ENCODE data around the gene EEF1B2.
"Not testable (repeated sequence)": the region's sequence is repeated elsewhere in the genome, so short reads cannot be mapped to it uniquely, and the experiment has no call there.

Gene EEF1B2

DNA sequence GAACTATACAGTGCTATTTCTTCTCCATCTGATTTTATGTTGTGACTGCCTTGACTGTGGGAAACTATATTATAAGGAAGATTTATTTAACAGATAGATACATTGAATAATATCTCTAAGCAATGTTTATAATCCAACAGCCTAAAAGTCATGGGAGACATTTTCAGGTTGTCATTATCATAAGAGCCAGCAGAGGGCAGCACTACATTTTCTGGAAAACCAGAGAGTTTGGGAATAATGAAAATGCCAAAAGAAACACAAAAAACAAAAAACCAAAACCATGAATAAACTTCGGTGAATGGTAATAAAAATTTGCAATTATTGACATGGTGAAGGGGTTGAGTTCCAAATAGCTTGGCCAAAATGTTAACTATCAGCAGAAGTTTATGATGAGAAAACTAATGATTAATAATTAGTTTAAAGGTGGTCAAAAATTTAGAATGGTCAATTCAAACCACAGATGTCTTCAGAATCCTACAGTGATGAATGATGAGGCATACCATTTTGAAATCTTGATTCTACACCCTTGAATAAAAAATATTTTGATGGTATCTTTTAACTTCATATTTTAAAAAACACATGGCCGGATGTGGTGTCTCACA is 4.7 kb downstream of the EEF1B2 start:
- peak; percentile 59 for DNase-seq (ENCODE audit: low spot score)

DNA sequence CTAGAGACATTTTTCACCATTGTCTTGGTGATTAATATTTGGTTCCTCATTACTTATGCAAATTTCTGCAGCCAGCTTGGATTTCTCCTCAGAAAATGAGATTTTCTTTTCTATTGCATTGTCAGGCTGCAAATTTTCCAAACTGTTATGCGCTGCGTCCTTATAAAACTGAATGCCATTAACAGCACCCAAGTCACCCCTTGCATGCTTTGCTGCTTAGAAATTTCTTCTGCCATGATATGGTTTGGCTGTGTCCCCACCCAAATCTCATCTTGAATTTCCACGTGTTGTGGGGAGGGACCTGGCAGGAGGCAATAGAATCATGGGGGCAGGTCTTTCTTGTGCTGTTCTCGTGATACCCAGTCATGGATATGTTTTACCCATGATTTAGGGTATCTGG is 8.5 kb downstream of the EEF1B2 start:
- DNase-seq (ENCODE audit: low spot score): not testable (repeated sequence)

DNA sequence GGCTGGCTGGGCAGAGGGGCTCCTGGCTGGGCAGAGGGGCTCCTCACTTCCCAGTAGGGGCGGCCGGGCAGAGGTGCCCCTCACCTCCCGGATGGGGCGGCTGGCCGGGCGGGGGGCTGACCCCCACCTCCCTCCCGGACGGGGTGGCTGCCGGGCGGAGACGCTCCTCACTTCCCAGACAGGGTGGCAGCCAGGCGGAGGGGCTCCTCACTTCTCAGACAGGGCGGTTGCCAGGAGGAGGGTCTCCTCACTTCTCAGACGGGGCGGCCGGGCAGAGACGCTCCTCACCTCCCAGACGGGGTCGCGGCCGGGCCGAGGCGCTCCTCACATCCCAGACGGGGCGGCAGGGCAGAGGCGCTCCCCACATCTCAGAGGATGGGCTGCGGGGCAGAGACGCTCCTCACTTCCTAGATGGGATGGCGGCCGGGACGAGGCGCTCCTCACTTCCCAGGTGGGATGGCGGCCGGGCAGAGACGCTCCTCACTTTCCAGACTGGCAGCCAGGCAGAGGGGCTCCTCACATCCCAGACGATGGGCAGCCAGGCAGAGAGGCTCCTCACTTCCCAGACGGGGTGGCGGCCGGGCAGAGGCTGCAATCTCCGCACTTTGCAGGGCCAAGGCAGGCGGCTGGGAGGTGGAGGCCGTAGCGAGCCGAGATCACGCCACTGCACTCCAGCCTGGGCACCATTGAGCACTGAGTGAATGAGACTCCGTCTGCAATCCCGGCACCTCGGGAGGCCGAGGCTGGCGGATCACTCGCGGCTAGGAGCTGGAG is 12.1 kb downstream of the EEF1B2 start:
- DNase-seq (ENCODE audit: low spot score): not testable (repeated sequence)

DNA sequence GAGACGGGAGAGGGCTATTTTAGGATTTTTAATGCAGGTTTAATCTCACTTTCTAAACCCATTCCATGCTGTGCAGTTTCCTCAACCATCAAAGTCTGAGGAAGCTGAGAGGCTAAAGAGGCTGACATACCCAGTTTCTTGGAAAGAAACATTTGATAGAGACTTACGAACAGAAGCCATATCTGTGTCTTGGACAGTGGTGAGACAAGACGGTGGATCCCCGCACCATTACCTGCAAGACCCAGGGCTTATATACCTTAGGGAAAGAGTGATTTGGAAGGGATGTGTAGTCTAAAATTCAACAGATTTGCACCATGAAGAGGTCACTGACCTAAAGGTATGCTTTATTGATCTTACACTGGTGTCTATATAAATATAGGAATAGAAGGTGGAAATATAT is 13.5 kb downstream of the EEF1B2 start:
- DNase-seq (ENCODE audit: low spot score): no peak

DNA sequence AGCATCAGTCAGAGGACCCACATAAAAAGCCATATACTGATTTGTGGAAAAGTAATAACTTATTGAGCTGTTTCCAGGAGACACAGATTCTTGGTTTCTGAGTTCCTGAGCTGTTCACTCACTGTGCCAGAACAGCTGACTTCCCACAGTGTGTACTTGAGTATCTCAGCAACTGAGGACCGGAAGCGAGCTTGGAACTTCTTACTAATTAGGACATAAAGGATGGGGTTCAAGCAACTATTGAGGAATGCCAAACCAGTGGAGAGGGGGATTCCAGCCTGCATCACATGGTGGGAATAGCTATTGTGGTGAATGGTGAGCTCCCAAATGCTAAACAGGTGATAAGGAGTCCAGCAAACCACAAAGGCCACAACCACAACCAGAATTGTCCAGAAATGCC is 16.4 kb downstream of the EEF1B2 start:
- DNase-seq (ENCODE audit: low spot score): no peak

DNA sequence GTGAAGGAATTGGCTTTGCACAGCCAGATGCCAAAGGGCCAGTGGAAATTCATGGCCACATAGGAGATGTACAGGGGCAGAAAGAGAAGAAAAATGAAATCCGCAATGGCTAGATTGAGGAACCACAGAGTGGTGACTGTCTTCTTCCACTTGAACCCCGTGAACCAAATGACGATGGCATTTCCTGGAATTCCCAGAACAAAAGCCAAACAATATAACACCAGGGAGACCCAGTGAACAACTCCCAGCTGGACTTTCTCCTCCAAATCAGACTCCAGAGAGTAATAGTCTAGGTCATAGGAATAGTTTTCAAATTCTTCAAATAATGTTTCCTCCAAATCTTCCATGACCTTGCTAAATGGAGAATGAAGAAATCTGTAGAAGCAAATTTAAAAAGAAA is 17.2 kb downstream of the EEF1B2 start:
- no peak for DNase-seq (ENCODE audit: low spot score)

DNA sequence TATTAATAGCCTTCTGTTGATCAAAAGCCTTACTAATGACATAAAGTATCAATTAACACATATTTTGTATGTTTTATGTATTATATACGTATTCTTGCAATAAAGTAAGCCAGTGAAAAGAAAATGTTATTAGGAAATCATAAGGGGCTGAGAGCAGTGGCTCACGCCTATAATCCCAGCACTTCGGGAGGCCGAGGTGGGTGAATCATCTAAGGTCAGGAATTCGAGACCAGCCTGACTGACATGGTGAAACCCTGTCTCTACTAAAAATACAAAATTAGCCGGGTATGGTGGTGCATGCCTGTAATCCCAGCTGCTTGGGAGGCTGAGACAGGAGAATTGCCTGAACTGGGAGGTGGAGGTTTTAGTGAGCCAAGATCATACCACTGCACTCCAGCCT is 21.8 kb downstream of the EEF1B2 start:
- not testable (repeated sequence) for DNase-seq (ENCODE audit: low spot score)

DNA sequence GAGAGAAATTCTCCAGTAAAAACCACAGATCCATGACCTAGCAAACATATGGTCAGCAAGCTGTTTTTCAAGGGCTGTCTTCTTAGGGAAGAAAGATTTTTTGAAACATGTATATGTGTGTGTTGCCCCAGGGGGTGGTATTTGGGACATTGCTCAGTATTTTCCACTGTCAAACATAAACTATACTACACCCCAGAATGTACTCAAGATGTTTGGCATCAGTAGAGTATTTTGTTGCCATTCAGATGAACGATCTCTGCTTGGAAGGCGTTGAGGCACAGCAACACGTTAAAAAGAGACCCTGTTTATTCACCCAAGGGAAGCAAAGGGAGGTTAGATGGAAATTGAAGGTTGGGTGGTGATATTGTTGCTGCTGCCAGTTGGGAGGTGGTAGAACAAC is 30.0 kb downstream of the EEF1B2 start:
- no peak for DNase-seq (ENCODE audit: low spot score)

DNA sequence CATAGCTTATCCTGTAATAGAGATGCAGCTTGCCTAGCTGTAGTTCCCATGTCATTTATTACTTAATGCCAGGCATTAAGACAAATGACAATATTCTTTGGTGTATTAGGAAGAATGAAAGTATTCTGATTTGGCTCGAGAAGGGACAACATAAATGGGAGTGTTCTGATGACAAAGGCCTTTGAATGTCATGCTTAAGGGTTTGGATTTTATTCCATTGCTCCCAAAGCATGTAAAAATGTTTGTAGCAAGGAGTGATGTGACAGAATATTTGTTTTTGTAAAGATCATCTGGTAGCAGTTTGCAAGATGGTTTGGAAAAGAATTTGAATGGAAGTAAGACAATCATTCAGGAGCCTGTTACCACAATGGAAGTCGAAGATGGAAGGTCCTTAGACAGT is 30.4 kb downstream of the EEF1B2 start:
- no peak for DNase-seq (ENCODE audit: low spot score)

DNA sequence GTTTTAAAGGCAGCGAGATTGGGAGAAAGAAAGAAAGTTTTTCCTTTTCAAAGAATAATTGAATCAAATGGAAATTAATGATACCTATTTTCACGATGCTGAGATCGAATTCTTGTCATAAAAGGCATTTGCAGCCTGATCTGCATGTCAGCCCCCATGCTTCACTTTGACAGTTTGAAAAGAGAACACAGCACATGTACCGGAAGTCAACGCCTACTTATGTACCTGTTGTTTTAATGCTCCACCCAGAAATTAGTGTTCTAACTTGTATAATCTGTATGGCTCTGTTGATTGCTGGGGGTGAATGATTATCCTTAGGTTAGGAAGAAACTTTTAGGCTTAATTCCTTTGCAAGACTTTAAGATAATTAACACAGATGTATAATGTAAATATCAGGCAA is 31.0 kb downstream of the EEF1B2 start:
- no peak for DNase-seq (ENCODE audit: low spot score)

DNA sequence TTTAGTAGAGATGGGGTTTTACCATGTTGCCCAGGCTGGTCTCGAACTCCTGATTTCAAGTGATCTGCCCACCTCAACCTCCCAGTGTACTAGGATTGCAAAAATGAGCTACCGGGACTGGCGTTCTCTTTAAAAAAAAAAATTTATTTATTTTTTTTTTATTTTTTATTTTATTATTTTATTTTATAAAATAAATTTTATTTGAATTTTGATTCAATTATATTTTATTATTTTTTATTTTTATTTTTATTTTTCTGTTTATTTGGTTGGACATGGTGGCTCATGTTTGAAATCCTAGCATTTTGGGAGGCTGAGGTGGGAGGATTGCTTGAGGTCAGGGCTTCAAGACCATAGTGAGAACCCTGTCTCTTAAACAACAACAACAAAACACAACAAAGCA is 32.5 kb downstream of the EEF1B2 start:
- no peak for DNase-seq (ENCODE audit: low spot score)

DNA sequence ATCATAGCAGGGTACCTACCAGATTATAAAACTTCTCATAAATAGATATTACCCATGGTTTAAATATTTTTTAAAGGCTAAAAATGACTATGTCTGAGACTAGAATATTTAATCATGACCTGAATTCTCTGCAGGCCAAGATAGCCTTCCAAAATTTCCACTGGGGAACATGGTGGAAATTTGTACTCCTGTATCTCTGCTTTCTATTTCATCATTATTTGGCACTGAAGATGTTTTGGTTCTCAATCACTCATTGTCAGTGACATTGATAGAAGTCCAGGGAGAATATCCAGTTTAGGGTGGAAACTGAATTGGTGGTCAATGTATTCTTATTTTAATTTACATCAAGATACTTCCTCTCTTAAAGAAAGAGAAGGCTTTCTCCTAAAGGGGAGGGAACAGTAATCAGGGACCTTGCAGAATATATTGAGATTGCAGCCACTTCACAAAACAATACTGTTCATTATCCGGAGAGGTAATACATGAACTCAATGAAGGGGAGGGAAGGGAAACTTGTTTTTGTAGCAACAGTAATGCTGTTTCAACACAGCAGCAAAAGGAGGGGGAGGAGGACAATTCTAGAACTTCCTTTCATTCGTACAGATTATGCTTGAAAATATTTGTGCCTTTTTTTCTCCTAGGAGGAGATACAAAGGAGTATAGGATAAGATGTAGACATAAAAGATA is 34.1 kb downstream of the EEF1B2 start:
- no peak for DNase-seq (ENCODE audit: low spot score)

DNA sequence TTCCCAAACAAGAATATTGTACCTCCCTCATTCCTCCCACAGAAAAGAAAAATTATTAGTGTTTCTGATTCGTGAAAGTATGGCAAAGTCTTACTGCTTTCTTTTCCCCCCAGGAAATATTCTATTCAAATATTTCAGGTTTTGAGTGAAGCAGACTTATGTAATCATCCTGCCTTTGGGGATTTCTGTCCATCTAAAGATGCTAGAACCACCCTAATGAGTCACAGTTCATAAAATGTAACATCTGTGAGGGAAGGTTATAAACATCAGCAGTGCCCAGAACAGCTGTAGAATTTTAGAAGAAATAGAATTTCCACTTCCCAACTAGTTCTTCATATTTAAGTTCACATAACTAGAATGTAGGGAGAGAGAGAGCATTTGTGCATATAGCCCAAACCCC is 39.0 kb downstream of the EEF1B2 start:
- DNase-seq (ENCODE audit: low spot score): no peak

DNA sequence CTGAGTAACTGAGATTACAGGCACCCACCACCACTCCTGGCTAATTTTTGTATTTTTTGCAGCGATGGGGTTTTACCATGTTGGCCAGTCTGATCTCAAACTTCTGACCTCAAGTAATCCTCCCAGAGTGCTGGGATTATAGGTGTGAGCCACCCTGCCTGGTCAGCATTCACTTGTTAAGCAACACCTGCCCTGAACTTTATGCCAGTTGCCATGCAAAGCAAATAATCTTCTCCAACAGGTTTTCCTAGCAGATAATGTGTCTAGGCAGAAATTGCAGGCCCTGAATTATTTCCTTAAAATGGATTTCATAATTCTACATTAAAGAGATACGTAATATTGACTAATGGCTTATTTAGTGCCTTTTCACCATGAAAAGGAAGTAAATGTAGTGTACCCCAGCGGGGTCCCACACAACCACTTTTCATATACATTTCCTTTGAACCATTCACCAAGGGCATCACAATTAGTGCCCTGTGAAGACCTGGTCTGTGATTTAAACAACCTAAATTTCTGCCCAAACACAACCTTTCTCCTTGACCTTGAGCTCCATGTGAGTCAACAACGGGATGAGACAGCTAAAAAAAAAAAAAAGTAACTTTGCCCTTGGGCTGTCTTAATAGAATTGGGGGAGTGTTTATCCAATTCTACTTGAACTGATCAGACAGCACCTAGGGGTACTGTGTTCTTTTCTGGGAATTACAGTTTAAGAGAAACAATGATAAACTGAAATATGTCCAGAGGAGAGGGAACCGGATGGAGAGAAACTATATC is 41.6 kb downstream of the EEF1B2 start:
- DNase-seq (ENCODE audit: low spot score): no peak

DNA sequence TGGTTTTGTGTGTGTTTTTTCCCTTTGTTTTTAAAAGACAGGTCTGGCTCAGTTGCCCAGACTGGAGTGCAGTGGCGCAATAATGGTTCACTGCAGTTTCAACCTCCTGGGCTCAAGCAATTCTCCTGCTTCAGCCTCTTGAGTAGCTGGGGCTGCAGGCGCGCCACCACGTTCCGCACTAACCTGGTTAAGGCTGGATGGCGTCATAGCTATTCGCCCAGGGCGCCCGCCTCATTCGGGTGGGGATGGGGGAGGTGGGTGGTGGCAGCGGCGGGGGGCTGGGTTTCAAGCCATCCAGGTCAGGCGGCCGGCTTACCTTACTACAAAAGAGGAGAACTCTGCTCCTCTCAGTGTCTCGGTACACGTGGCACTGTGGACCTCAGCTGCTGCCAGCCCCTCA is 42.8 kb downstream of the EEF1B2 start:
- DNase-seq (ENCODE audit: low spot score): no peak

DNA sequence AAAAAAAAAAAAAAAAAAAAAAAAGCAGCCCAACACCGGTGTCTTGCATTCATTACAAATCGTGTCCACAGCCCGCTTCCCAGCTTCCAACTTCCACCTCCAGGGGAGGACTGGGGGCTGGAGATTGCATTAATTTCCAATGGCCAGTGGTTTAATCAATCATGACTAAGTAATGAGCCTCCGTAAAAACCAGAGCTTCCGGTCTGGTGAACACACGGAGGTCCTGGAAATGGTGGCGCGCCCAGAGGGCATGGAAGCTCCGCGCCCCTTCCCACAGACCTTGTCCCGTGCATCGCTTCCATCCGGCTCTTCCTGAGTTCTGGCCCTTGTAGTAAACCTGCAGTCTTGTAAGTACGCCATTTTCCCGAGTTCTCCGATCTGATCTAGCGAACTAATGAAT is 43.6 kb downstream of the EEF1B2 start:
- DNase-seq (ENCODE audit: low spot score): no peak

DNA sequence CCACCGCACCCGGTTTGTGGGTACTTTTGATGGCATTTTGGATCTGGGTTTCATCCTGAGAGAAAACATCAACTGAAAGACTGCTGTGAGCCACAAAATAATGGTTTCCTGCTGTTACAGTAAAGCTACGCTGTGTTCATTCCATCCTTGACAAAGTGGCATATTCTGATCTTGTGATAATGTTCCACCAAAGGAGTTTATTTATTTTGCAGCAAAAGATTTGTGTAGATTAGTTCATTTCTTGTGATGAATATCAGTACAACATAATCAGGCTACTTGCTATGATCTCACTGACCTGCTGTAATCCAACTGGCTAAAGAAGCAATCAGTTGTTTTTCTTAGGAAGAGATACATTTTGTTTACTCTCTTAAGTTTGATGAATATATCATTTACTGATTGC is 45.0 kb downstream of the EEF1B2 start:
- DNase-seq (ENCODE audit: low spot score): no peak

DNA sequence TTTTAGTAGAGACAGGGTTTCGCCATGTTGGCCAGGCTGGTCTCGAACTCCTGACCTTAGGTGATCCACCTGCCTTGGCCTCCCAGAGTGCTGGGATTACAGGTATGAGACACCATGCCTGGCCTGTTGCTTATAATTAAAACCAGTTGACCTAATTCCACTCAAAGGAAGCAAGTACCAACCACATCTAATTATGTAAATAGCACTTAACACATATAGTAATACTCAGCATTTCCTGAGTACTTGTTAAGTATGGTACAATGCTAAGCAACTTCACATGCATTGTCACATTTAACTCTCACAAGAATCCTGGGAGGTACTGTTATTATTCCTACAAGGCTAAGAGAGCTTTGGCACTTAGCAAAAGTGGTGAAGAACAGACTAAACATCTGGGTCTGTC is 47.6 kb downstream of the EEF1B2 start:
- DNase-seq (ENCODE audit: low spot score): not testable (repeated sequence)

DNA sequence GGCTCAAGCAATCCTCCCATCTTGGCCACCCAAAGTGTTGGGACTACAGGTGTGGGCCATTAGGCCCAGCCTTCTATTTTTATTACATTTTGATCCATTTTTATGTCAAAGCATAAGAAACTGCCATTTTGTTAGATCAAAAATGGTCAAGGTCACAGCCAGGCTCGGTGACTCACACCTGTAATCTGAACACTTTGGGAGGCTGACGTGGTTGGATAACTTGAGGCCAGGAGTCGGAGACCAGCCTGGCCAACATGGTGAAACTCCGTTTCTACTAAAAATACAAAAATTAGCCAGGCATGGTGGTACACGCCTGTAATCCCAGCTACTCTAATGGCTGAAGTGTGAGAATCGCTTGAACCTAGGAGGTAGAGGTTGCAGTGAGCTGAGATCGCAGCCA is 49.2 kb downstream of the EEF1B2 start:
- DNase-seq (ENCODE audit: low spot score): no peak

DNA sequence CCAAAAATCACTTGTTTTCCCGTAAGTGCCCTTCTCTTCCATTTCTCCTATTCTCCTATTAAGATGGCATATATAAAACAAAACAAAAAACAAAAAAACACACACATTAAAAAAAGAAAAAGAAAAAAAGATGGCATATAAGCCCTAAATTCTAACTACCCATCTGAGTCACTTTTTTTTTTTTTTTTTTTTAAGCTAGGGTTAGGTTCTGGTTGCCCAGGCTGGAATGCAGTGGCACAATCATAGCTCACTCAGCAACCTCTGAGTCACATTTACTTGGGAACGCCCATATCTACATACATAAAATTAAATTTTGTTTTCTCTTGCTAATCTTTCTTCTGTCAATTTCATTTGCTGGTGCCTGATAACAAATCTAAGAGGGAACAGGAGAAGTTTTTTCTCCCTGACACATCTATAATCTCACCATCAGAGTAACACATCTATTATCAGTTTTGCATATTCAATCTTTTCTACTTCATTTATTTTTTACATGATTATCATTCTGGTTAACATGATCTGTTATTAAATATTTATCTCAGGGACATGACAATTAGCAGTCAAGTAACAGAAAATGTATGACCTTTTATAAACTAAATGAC is 52.1 kb downstream of the EEF1B2 start:
- DNase-seq (ENCODE audit: low spot score): no peak

Data from CD4-positive, alpha-beta T cell treated with Interleukin-2 at 100 ng/mL for 4 hours (primary cell).